HG02759 (cell line): ENCODE measurements around the gene MNAT1.
A peak's percentile ranks its signal among the peaks of the same experiment; 100 is the strongest.
"Not testable (repeated sequence)": the region's sequence is repeated elsewhere in the genome, so short reads cannot be mapped to it uniquely, and the experiment has no call there.

Experiments
- ATAC-seq: cut with Tn5 transposase; IDR thresholded peaks from one replicate; pipeline ENCODE4 v1.9.1; 2021; ENCODE audit warnings: mild to moderate bottlenecking, moderate library complexity; ENCODE audit not compliant: unreplicated experiment

MNAT1 gene

GRCh38 chr14:60736494-60736893, 1.9 kb downstream of the MNAT1 start:
- no peak for ATAC-seq

GRCh38 chr14:60738843-60739508, 4.4 kb downstream of the MNAT1 start:
- no peak for ATAC-seq

GRCh38 chr14:60744566-60744965, 10.0 kb downstream of the MNAT1 start:
- no peak for ATAC-seq

- ATAC-seq, result peak; percentile 98
Measured at GRCh38 chr14:60753264-60754119, 18.9 kb downstream of the MNAT1 start.

GRCh38 chr14:60756847-60757246, 22.3 kb downstream of the MNAT1 start:
- ATAC-seq, result no peak

- no peak for ATAC-seq
Measured at GRCh38 chr14:60757567-60758002, 23.0 kb downstream of the MNAT1 start.

- peak; percentile 33 for ATAC-seq
Measured at GRCh38 chr14:60758885-60759284, 24.3 kb downstream of the MNAT1 start.

GRCh38 chr14:60760209-60760608, 25.6 kb downstream of the MNAT1 start:
- ATAC-seq, result no peak

- ATAC-seq, result no peak
Measured at GRCh38 chr14:60760644-60761364, 26.2 kb downstream of the MNAT1 start.

- no peak for ATAC-seq
Measured at GRCh38 chr14:60768602-60769001, 34.0 kb downstream of the MNAT1 start.

GRCh38 chr14:60771117-60771516, 36.6 kb downstream of the MNAT1 start:
- ATAC-seq, result no peak

- ATAC-seq, result peak; percentile 54
Measured at GRCh38 chr14:60773558-60773957, 39.0 kb downstream of the MNAT1 start.

- ATAC-seq, result no peak
Measured at GRCh38 chr14:60775296-60775695, 40.7 kb downstream of the MNAT1 start.

- ATAC-seq, result no peak
Measured at GRCh38 chr14:60777856-60778578, 43.5 kb downstream of the MNAT1 start.

GRCh38 chr14:60779745-60780514, 45.4 kb downstream of the MNAT1 start:
- ATAC-seq, result not testable (repeated sequence)

GRCh38 chr14:60780558-60780957, 46.0 kb downstream of the MNAT1 start:
- ATAC-seq, result not testable (repeated sequence)

- no peak for ATAC-seq
Measured at GRCh38 chr14:60786905-60787304, 52.3 kb downstream of the MNAT1 start.

- no peak for ATAC-seq
Measured at GRCh38 chr14:60789656-60790055, 55.1 kb downstream of the MNAT1 start.

- no peak for ATAC-seq
Measured at GRCh38 chr14:60790850-60791249, 56.3 kb downstream of the MNAT1 start.

- ATAC-seq, result no peak
Measured at GRCh38 chr14:60796434-60796833, 61.9 kb downstream of the MNAT1 start.
